Adipocyte (in vitro differentiated cells): ENCODE data around the gene MPDZ.
A peak's percentile ranks its signal among the peaks of the same experiment; 100 is the strongest.
"Not testable (repeated sequence)": the region's sequence is repeated elsewhere in the genome, so short reads cannot be mapped to it uniquely, and the experiment has no call there.

Source experiments
- DNase-seq: peaks from one replicate; pipeline ENCODE4 v3.0.0-alpha.2; 2015; ENCODE audit warnings: low read depth
- H3K27me3 ChIP-seq: replicated peaks from 2 replicates; pipeline ENCODE4 v1.7.0; 2013; ENCODE audit warnings: mild to moderate bottlenecking, low read length, moderate library complexity; ENCODE audit not compliant: control insufficient read depth, insufficient read depth
- H3K36me3 ChIP-seq: 2 replicates; pipeline ENCODE4 v1.7.0; 2013; ENCODE audit warnings: low read length, mild to moderate bottlenecking, moderate library complexity; ENCODE audit not compliant: control insufficient read depth, insufficient read depth, severe bottlenecking
- H3K4me1 ChIP-seq: 2 replicates; pipeline ENCODE4 v1.7.0; 2013; ENCODE audit warnings: mild to moderate bottlenecking, low read length, moderate library complexity; ENCODE audit not compliant: control insufficient read depth, insufficient read depth
- H3K4me3 ChIP-seq: 2 replicates; pipeline ENCODE4 v1.7.0; 2013; ENCODE audit warnings: mild to moderate bottlenecking, low read length, moderate library complexity
- H3K9ac ChIP-seq: 2 replicates; pipeline ENCODE4 v1.7.0; 2013; ENCODE audit warnings: mild to moderate bottlenecking, low read length, moderate library complexity
- H3K9me3 ChIP-seq: 2 replicates; pipeline ENCODE4 v1.7.0; 2013; ENCODE audit warnings: mild to moderate bottlenecking, low read length, moderate library complexity; ENCODE audit not compliant: control insufficient read depth

Gene MPDZ

GRCh38 chr9:13263511-13263910 lies 16.0 kb downstream of the MPDZ start:
- peaks cover 29% of the 10 kb centered on the region for H3K4me1 ChIP-seq
- no peaks in the 10 kb centered on the region for H3K27me3 ChIP-seq
- no peaks in the 10 kb centered on the region for H3K9me3 ChIP-seq
- no peaks in the 10 kb centered on the region for H3K36me3 ChIP-seq
- H3K9ac ChIP-seq = no peak overlapping the region
- DNase-seq = no peak
- H3K4me3 ChIP-seq = no peak overlapping the region

GRCh38 chr9:13252852-13253251 lies 26.6 kb downstream of the MPDZ start:
- Histone ChIP-seq H3K9me3 (peaks cover 6% of the 10 kb centered on the region), H3K36me3 (no peaks in the 10 kb centered on the region), H3K4me3 (no peak overlapping the region), H3K27me3 (no peaks in the 10 kb centered on the region), H3K9ac (no peak overlapping the region), H3K4me1 (no peaks in the 10 kb centered on the region)
- DNase-seq = no peak

GRCh38 chr9:13244181-13244580 lies 35.3 kb downstream of the MPDZ start:
- Histone ChIP-seq H3K9me3 (no peaks in the 10 kb centered on the region), H3K36me3 (peaks cover 17% of the 10 kb centered on the region), H3K9ac (no peak overlapping the region), H3K4me3 (no peak overlapping the region), H3K4me1 (no peaks in the 10 kb centered on the region), H3K27me3 (no peaks in the 10 kb centered on the region)
- no peak for DNase-seq

GRCh38 chr9:13241283-13241682 lies 38.2 kb downstream of the MPDZ start:
- H3K36me3 ChIP-seq = peaks cover 8% of the 10 kb centered on the region
- DNase-seq = no peak
- H3K9me3 ChIP-seq = no peaks in the 10 kb centered on the region
- no peaks in the 10 kb centered on the region for H3K4me1 ChIP-seq
- H3K27me3 ChIP-seq = no peaks in the 10 kb centered on the region
- H3K9ac ChIP-seq = no peak overlapping the region
- H3K4me3 ChIP-seq = no peak overlapping the region

- Histone ChIP-seq H3K27me3 (no peaks in the 10 kb centered on the region), H3K9ac (no peak overlapping the region), H3K4me3 (no peak overlapping the region), H3K36me3 (peaks cover 6% of the 10 kb centered on the region), H3K9me3 (no peaks in the 10 kb centered on the region), H3K4me1 (no peaks in the 10 kb centered on the region)
- DNase-seq = no peak
These were observed 39.8 kb downstream of the MPDZ start for GRCh38 chr9:13239660-13240059.

- H3K36me3 ChIP-seq = peaks cover 2% of the 10 kb centered on the region
- H3K4me3 ChIP-seq = no peak overlapping the region
- DNase-seq = no peak
- no peaks in the 10 kb centered on the region for H3K4me1 ChIP-seq
- H3K9me3 ChIP-seq = no peaks in the 10 kb centered on the region
- no peak overlapping the region for H3K9ac ChIP-seq
- H3K27me3 ChIP-seq = no peaks in the 10 kb centered on the region
These were observed 40.3 kb downstream of the MPDZ start for GRCh38 chr9:13239208-13239607.

GRCh38 chr9:13234932-13235331 lies 44.6 kb downstream of the MPDZ start:
- no peaks in the 10 kb centered on the region for H3K9me3 ChIP-seq
- H3K27me3 ChIP-seq = no peaks in the 10 kb centered on the region
- no peak for DNase-seq
- no peaks in the 10 kb centered on the region for H3K4me1 ChIP-seq
- no peaks in the 10 kb centered on the region for H3K36me3 ChIP-seq
- H3K9ac ChIP-seq = no peak overlapping the region
- no peak overlapping the region for H3K4me3 ChIP-seq

GRCh38 chr9:13228431-13228830 lies 51.1 kb downstream of the MPDZ start:
- H3K4me3 ChIP-seq = no peak overlapping the region
- no peaks in the 10 kb centered on the region for H3K9me3 ChIP-seq
- H3K27me3 ChIP-seq = no peaks in the 10 kb centered on the region

GRCh38 chr9:13224366-13224765 lies 55.1 kb downstream of the MPDZ start:
- H3K27me3 ChIP-seq = no peaks in the 10 kb centered on the region
- H3K4me1 ChIP-seq = no peaks in the 10 kb centered on the region
- no peak overlapping the region for H3K4me3 ChIP-seq
- H3K36me3 ChIP-seq = peaks cover 30% of the 10 kb centered on the region
- H3K9ac ChIP-seq = no peak overlapping the region
- DNase-seq = no peak
- no peaks in the 10 kb centered on the region for H3K9me3 ChIP-seq

More at GRCh38 chr9:13228431-13228830, 51.1 kb downstream of the MPDZ start:
- DNase-seq = peak; percentile 59
- no peaks in the 10 kb centered on the region for H3K4me1 ChIP-seq
- no peak overlapping the region for H3K9ac ChIP-seq
- peaks cover 3% of the 10 kb centered on the region for H3K36me3 ChIP-seq

GRCh38 chr9:13222733-13223132 lies 56.8 kb downstream of the MPDZ start:
- DNase-seq, H3K4me1 ChIP-seq, H3K9me3 ChIP-seq, H3K9ac ChIP-seq, H3K27me3 ChIP-seq, H3K4me3 ChIP-seq: not testable (repeated sequence)
- H3K36me3 ChIP-seq = peaks cover 40% of the 10 kb centered on the region

- Histone ChIP-seq H3K9me3 (no peaks in the 10 kb centered on the region), H3K9ac (no peak overlapping the region), H3K4me3 (no peak overlapping the region), H3K4me1 (no peaks in the 10 kb centered on the region), H3K36me3 (peaks cover 46% of the 10 kb centered on the region), H3K27me3 (no peaks in the 10 kb centered on the region)
- peak; percentile 3 for DNase-seq
These were observed 57.8 kb downstream of the MPDZ start for GRCh38 chr9:13221741-13222140.

- H3K4me1 ChIP-seq = no peaks in the 10 kb centered on the region
- H3K9me3 ChIP-seq = no peaks in the 10 kb centered on the region
- DNase-seq = no peak
- peaks cover 55% of the 10 kb centered on the region for H3K36me3 ChIP-seq
- no peaks in the 10 kb centered on the region for H3K27me3 ChIP-seq
- no peak overlapping the region for H3K4me3 ChIP-seq
- H3K9ac ChIP-seq = no peak overlapping the region
These were observed 58.7 kb downstream of the MPDZ start for GRCh38 chr9:13220837-13221236.
